ENCODE data around the gene STK38L. TPM values are rescaled to one million over a fixed set of nuclear protein-coding genes. Genes with fewer than 3 reads are reported as not detected.

Gene STK38L
- total RNA-seq, 1 donor from 2014 or later, result 22.2 TPM

DNA sequence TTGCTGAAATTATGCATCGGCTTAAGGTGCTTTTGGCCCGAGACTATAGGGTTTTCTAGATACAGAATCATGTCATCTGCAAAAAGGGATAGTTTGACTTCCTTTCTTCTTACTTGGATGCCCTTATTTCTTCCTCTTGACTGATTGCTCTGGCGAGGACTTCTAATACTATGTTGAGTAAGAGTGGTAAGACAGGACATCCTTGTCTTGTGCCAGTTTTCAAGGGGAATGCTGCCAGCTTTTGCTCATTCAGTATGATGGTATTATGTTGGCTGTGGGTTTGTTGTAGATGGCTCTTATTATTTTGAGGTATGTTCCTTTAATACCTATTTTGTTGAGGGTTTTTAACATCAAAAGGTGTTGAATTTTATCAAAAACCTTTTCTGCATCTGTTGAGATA, 96.9 kb downstream of the STK38L start:
- H3K27ac ChIP-seq, result no peak overlapping the region
- H3K36me3 ChIP-seq, result no peaks in the 10 kb centered on the region
- intact Hi-C loops (cut with DNase I), result no loop called here
- ATAC-seq, result no peak
- DNase-seq, result no peak
- TF ChIP-seq CTCF (IDR thresholded peaks at IDR 0.05), result no peak
- H3K9me3 ChIP-seq, result no peaks in the 10 kb centered on the region
- no peaks in the 10 kb centered on the region for H3K27me3 ChIP-seq (ENCODE audit: low read depth)
- no peak overlapping the region for H3K4me3 ChIP-seq
- no peaks in the 10 kb centered on the region for H3K4me1 ChIP-seq

GRCh38 chr12:27342536-27342935, 98.5 kb downstream of the STK38L start:
- no peak for TF ChIP-seq CTCF (IDR thresholded peaks at IDR 0.05)

GRCh38 chr12:27343255-27344000, 99.3 kb downstream of the STK38L start:
- Histone ChIP-seq H3K36me3 (no peaks in the 10 kb centered on the region), H3K9me3 (no peaks in the 10 kb centered on the region), H3K27me3 (ENCODE audit: low read depth) (no peaks in the 10 kb centered on the region), H3K4me3 (no peak overlapping the region), H3K27ac (no peak overlapping the region), H3K4me1 (no peaks in the 10 kb centered on the region)
- intact Hi-C loops (cut with DNase I), result no loop called here
- no peak for ATAC-seq
- TF ChIP-seq CTCF (IDR thresholded peaks at IDR 0.05), result no peak
- DNase-seq, result no peak

More at GRCh38 chr12:27342536-27342935, 98.5 kb downstream of the STK38L start:
- DNase-seq (no peak), ATAC-seq (no peak)
- Histone ChIP-seq H3K27me3 (ENCODE audit: low read depth) (no peaks in the 10 kb centered on the region), H3K27ac (no peak overlapping the region), H3K36me3 (no peaks in the 10 kb centered on the region), H3K9me3 (no peaks in the 10 kb centered on the region), H3K4me3 (no peak overlapping the region), H3K4me1 (no peaks in the 10 kb centered on the region)
- intact Hi-C loops (cut with DNase I), result no loop called here

GRCh38 chr12:27344246-27344645, 100.2 kb downstream of the STK38L start:
- intact Hi-C loops (cut with DNase I), result no loop called here
- H3K4me1 ChIP-seq, result no peaks in the 10 kb centered on the region
- no peak overlapping the region for H3K4me3 ChIP-seq
- H3K27me3 ChIP-seq (ENCODE audit: low read depth), result no peaks in the 10 kb centered on the region
- H3K9me3 ChIP-seq, result no peaks in the 10 kb centered on the region
- DNase-seq (no peak), ATAC-seq (no peak)
- no peak for TF ChIP-seq CTCF (IDR thresholded peaks at IDR 0.05)
- H3K36me3 ChIP-seq, result no peaks in the 10 kb centered on the region
- H3K27ac ChIP-seq, result no peak overlapping the region

- TF ChIP-seq CTCF (IDR thresholded peaks at IDR 0.05), result no peak
- no peaks in the 10 kb centered on the region for H3K9me3 ChIP-seq
- no peak overlapping the region for H3K27ac ChIP-seq
- no peaks in the 10 kb centered on the region for H3K27me3 ChIP-seq (ENCODE audit: low read depth)
- intact Hi-C loops (cut with DNase I), result no loop called here
- no peak overlapping the region for H3K4me3 ChIP-seq
- H3K36me3 ChIP-seq, result no peaks in the 10 kb centered on the region
- H3K4me1 ChIP-seq, result no peaks in the 10 kb centered on the region
- DNase-seq, result no peak
- no peak for ATAC-seq
These were observed 100.7 kb downstream of the STK38L start for GRCh38 chr12:27344760-27345159.
